Stimulated activated CD4-positive, alpha-beta T cell treated with anti-CD3 and anti-CD28 coated beads, Interleukin-15, amount 100 ng/mL, for 24 hours (primary cell): Measurements from ENCODE around the gene COL18A1.

Experiments used
- DNase-seq: peaks from one replicate; pipeline ENCODE4 v3.0.0-alpha.2; 2020

COL18A1 gene

GRCh38 chr21:45415188-45415942 is 10.4 kb downstream of the COL18A1 start:
- no peak for DNase-seq

GRCh38 chr21:45415943-45416611 is 11.1 kb downstream of the COL18A1 start:
- no peak for DNase-seq

GRCh38 chr21:45416620-45417019 is 11.7 kb downstream of the COL18A1 start:
- no peak for DNase-seq

- DNase-seq: no peak
Measured at GRCh38 chr21:45417256-45417950, 12.4 kb downstream of the COL18A1 start.

GRCh38 chr21:45417951-45418300 is 13.0 kb downstream of the COL18A1 start:
- DNase-seq: no peak

- no peak for DNase-seq
Measured at GRCh38 chr21:45418301-45419071, 13.5 kb downstream of the COL18A1 start.

- DNase-seq: no peak
Measured at GRCh38 chr21:45419162-45419561, 14.2 kb downstream of the COL18A1 start.

- DNase-seq: no peak
Measured at GRCh38 chr21:45420061-45421041, 15.4 kb downstream of the COL18A1 start.

- DNase-seq: no peak
Measured at GRCh38 chr21:45421071-45421845, 16.3 kb downstream of the COL18A1 start.

GRCh38 chr21:45421846-45422775 is 17.1 kb downstream of the COL18A1 start:
- no peak for DNase-seq

- no peak for DNase-seq
Measured at GRCh38 chr21:45423201-45423955, 18.4 kb downstream of the COL18A1 start.

- DNase-seq: no peak
Measured at GRCh38 chr21:45423968-45424853, 19.2 kb downstream of the COL18A1 start.

GRCh38 chr21:45424854-45425795 is 20.2 kb downstream of the COL18A1 start:
- no peak for DNase-seq

GRCh38 chr21:45427331-45428271 is 22.6 kb downstream of the COL18A1 start:
- DNase-seq: no peak

- DNase-seq: no peak
Measured at GRCh38 chr21:45428534-45428933, 23.6 kb downstream of the COL18A1 start.
